Endodermal cell (in vitro differentiated cells): ENCODE data around the gene POMT2. TPM values are rescaled to one million over a fixed set of nuclear protein-coding genes. Genes with fewer than 3 reads are reported as not detected.
A peak's percentile ranks its signal among the peaks of the same experiment; 100 is the strongest.
"Not testable (repeated sequence)": the region's sequence is repeated elsewhere in the genome, so short reads cannot be mapped to it uniquely, and the experiment has no call there.

ENCODE experiments used
- DNase-seq: peaks from one replicate; pipeline ENCODE4 v3.0.0-alpha.2; 2017
- H3K27ac ChIP-seq: 2 replicates; pipeline ENCODE4 v1.5.1; 2013; ENCODE audit warnings: mild to moderate bottlenecking, low read depth, low read length, moderate library complexity
- H3K27me3 ChIP-seq: 2 replicates; pipeline ENCODE4 v1.6.1; 2013; ENCODE audit warnings: mild to moderate bottlenecking, low read length, moderate library complexity; ENCODE audit not compliant: insufficient read depth, control insufficient read depth, poor library complexity, severe bottlenecking
- H3K36me3 ChIP-seq: 2 replicates; pipeline ENCODE4 v1.7.0; 2013; ENCODE audit warnings: mild to moderate bottlenecking, low read length, moderate library complexity; ENCODE audit not compliant: control insufficient read depth, insufficient read depth
- H3K4me1 ChIP-seq: one replicate; pipeline ENCODE4 v1.7.0; 2013; ENCODE audit warnings: low read length; ENCODE audit not compliant: control insufficient read depth, insufficient read depth
- H3K4me3 ChIP-seq: 2 replicates; pipeline ENCODE4 v1.5.1; 2013; ENCODE audit warnings: mild to moderate bottlenecking, low read length, moderate library complexity
- H3K9ac ChIP-seq: 2 replicates; pipeline ENCODE4 v1.6.1; 2013; ENCODE audit warnings: mild to moderate bottlenecking, low read length, moderate library complexity; ENCODE audit not compliant: poor library complexity, severe bottlenecking; ENCODE audit errors: extremely low read depth
- H3K9me3 ChIP-seq: 2 replicates; pipeline ENCODE4 v1.6.1; 2013; ENCODE audit warnings: mild to moderate bottlenecking, low read length, moderate library complexity; ENCODE audit not compliant: control insufficient read depth
- H3K27ac Mint-ChIP-seq: 2 replicates; pipeline ENCODE4 v1.8.0; 2020; ENCODE audit warnings: mixed read lengths
- H3K27me3 Mint-ChIP-seq: 2 replicates; pipeline ENCODE4 v1.8.0; 2021; ENCODE audit warnings: mild to moderate bottlenecking, mixed read lengths; ENCODE audit not compliant: insufficient read depth
- H3K36me3 Mint-ChIP-seq: 2 replicates; pipeline ENCODE4 v1.8.0; 2020; ENCODE audit warnings: low read depth, mixed read lengths
- H3K4me1 Mint-ChIP-seq: 2 replicates; pipeline ENCODE4 v1.8.0; 2020; ENCODE audit warnings: mixed read lengths
- H3K4me3 Mint-ChIP-seq: 2 replicates; pipeline ENCODE4 v1.8.0; 2020; ENCODE audit warnings: mild to moderate bottlenecking, moderate library complexity, mixed read lengths
- H3K9me3 Mint-ChIP-seq: 2 replicates; pipeline ENCODE4 v1.8.0; 2020; ENCODE audit warnings: mild to moderate bottlenecking, mixed read lengths
- CTCF ChIP-seq: fragments of 200-600 bp; sonication (generic); conservative IDR thresholded peaks from 2 replicates; pipeline ENCODE4 v1.5.0; 2021; ENCODE audit warnings: antibody characterized with exemption, mild to moderate bottlenecking
- WGBS, 2 experiments: methylation state at CpG; one replicate each; pipeline versions ENCODE4 v1.1.5 to v1.1.7; 2013; ENCODE audit warnings: missing lambda C conversion rate in 2 of 2, mixed read lengths in 1 of 2; ENCODE audit not compliant: insufficient coverage in 1 of 2, insufficient read length in 1 of 2; 5-methylcytosine and 5-hydroxymethylcytosine counted together
- total RNA-seq, 2 donors: library from RNA; stranded (reverse); fragmentation: NEBNext Ultra II Directional in 1 of 2; extraction: Animal tissue kit (Norgen Biotek cat#: 25700) in 1 of 2; gene quantifications; 2 replicates in 1 of 2; 3 replicates in 1 of 2; pipeline ENCODE4 v1.2.1, GENCODE V29; 2021

POMT2 gene
- total RNA-seq, 2 donors from 2014 or later, result 58.5 to 70.6 TPM

GRCh38 chr14:77284066-77284465 lies 36.6 kb downstream of the POMT2 start:
- Mint-ChIP-seq H3K4me3 (no peak overlapping the region), H3K36me3 (peaks cover 65% of the 10 kb centered on the region), H3K9me3 (no peaks in the 10 kb centered on the region), H3K27ac (no peak overlapping the region), H3K27me3 (no peaks in the 10 kb centered on the region), H3K4me1 (no peaks in the 10 kb centered on the region)
- Histone ChIP-seq H3K4me3 (no peak overlapping the region), H3K36me3 (peaks cover 83% of the 10 kb centered on the region), H3K27ac (no peak overlapping the region), H3K9me3 (no peaks in the 10 kb centered on the region), H3K27me3 (no peaks in the 10 kb centered on the region), H3K9ac (no peak overlapping the region), H3K4me1 (no peaks in the 10 kb centered on the region)
- 88 to 89% methylated on average over 4 of the region's 4 CpGs for WGBS, 2 experiments
- DNase-seq, result no peak
- no peak for TF ChIP-seq CTCF

- no peak for DNase-seq
- H3K4me3 ChIP-seq, result no peak overlapping the region
- TF ChIP-seq CTCF, result no peak
- WGBS, 2 experiments, result 71 to 93% methylated on average over 5 to 6 of the region's 6 CpGs
- no peaks in the 10 kb centered on the region for H3K27me3 Mint-ChIP-seq
- H3K27me3 ChIP-seq, result no peaks in the 10 kb centered on the region
- no peaks in the 10 kb centered on the region for H3K9me3 Mint-ChIP-seq
- H3K4me1 ChIP-seq, result no peaks in the 10 kb centered on the region
- peaks cover 78% of the 10 kb centered on the region for H3K36me3 ChIP-seq
- no peak overlapping the region for H3K4me3 Mint-ChIP-seq
- no peak overlapping the region for H3K27ac Mint-ChIP-seq
- no peaks in the 10 kb centered on the region for H3K4me1 Mint-ChIP-seq
- H3K36me3 Mint-ChIP-seq, result peaks cover 65% of the 10 kb centered on the region
- H3K9me3 ChIP-seq, result no peaks in the 10 kb centered on the region
- peak overlapping the region; percentile 84 for H3K27ac ChIP-seq
- no peak overlapping the region for H3K9ac ChIP-seq
Observed at GRCh38 chr14:77281852-77282410, 38.8 kb downstream of the POMT2 start.

GRCh38 chr14:77280921-77281320 lies 39.8 kb downstream of the POMT2 start:
- WGBS, 2 experiments, result 96 to 100% methylated on average over 3 to 4 of the region's 4 CpGs
- not testable (repeated sequence) for H3K9me3 Mint-ChIP-seq

GRCh38 chr14:77279719-77280118 lies 41.0 kb downstream of the POMT2 start:
- no peaks in the 10 kb centered on the region for H3K4me1 ChIP-seq
- no peaks in the 10 kb centered on the region for H3K9me3 ChIP-seq
- H3K36me3 ChIP-seq, result peaks cover 56% of the 10 kb centered on the region
- no peak overlapping the region for H3K9ac ChIP-seq
- no peak overlapping the region for H3K27ac ChIP-seq
- Mint-ChIP-seq H3K27me3 (no peaks in the 10 kb centered on the region), H3K27ac (no peak overlapping the region), H3K9me3 (no peaks in the 10 kb centered on the region), H3K4me3 (no peak overlapping the region), H3K4me1 (no peaks in the 10 kb centered on the region), H3K36me3 (peaks cover 45% of the 10 kb centered on the region)
- H3K4me3 ChIP-seq, result no peak overlapping the region
- WGBS, 2 experiments, result 88 to 92% methylated on average over 9 to 13 of the region's 13 CpGs
- no peak for TF ChIP-seq CTCF
- no peak for DNase-seq
- no peaks in the 10 kb centered on the region for H3K27me3 ChIP-seq

More at GRCh38 chr14:77280921-77281320, 39.8 kb downstream of the POMT2 start:
- H3K4me1 Mint-ChIP-seq, H3K4me3 Mint-ChIP-seq, H3K27ac ChIP-seq, H3K27me3 ChIP-seq, H3K27me3 Mint-ChIP-seq, H3K4me3 ChIP-seq, H3K9me3 ChIP-seq, H3K4me1 ChIP-seq, H3K27ac Mint-ChIP-seq, DNase-seq, H3K9ac ChIP-seq: not testable (repeated sequence)
- peaks cover 56% of the 10 kb centered on the region for H3K36me3 Mint-ChIP-seq
- H3K36me3 ChIP-seq, result peaks cover 68% of the 10 kb centered on the region
